ENCODE measurements around the gene AREG. TPM values are rescaled to one million over a fixed set of nuclear protein-coding genes. Genes with fewer than 3 reads are reported as not detected.

Gene AREG
- total and polyA plus RNA-seq, 2 of the 13 experiments (the other 11 are each of a cell fraction or from before 2014, with no cell fraction given): 6.2 to 7.1 TPM

DNA sequence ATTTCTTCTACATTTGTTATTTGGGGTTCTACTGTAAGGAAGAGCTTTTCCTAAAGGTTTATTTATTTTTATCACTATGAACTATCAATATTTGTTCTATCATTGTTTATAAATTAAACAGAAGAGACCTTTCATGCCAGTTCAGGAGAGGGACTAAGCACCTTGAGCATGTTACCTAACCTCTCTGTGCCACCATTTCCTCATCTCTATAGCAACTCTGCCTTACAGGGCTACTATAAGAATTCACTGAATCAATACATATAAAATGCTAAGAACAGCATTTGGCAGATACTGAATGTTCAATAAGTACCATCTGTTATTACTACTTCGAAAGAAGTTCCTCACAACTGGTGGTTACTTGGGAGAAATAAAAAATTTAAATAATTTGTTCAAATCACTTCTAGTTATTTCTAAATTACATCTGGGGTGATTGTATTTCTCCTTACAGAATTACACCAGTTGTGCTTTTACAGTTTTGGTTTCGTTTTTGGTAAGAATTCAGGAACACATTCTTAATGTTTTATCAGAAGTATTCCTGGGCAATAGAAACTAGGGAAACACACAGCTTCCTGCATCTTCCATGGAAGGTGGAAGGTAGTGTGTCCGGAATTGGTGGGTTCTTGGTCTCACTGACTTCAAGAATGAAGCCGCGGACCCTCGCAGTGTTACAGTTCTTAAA lies 47.0 kb upstream of the AREG start:
- Histone ChIP-seq H4K20me1 (ENCODE audit: insufficient read depth, low read length) (no peaks in the 10 kb centered on the region), H3K4me1 (ENCODE audit: insufficient read depth, low read length) (no peaks in the 10 kb centered on the region), H2AFZ (ENCODE audit: low read length) (no peak overlapping the region), H3K36me3 (replicated peaks in 1 of 2; ENCODE audit: control insufficient read depth in 1 of 2, insufficient read depth in 2 of 2, low read length in 2 of 2) (no peaks in the 10 kb centered on the region), H3K27me3 (ENCODE audit: control insufficient read depth in 1 of 2, insufficient read depth in 2 of 2, low read length in 2 of 2) (no peaks in the 10 kb centered on the region), H3K79me2 (ENCODE audit: insufficient read depth, low read length) (no peaks in the 10 kb centered on the region), H3K4me3 (replicated peaks in 1 of 3; ENCODE audit: insufficient read depth in 1 of 3, low read depth in 2 of 3, low read length in 3 of 3) (no peak overlapping the region), H3K27ac (ENCODE audit: extremely low read length, insufficient read depth, low read length) (no peak overlapping the region), H3K9me3 (ENCODE audit: low read length) (no peaks in the 10 kb centered on the region), H3K4me2 (ENCODE audit: low read depth, low read length) (no peak overlapping the region), H3K9ac (ENCODE audit: insufficient read depth, low read depth, low read length) (no peak overlapping the region)
- 57% methylated on average over 6 of the region's 6 CpGs for WGBS (ENCODE audit: low lambda C conversion rate)
- ChIA-PET CTCF (ENCODE audit: low intra/inter-chr PET ratio, low total read pairs) (no interaction called here), POLR2A (no interaction called here)
- intact Hi-C loops (cut with micrococcal nuclease; ENCODE audit: unreplicated experiment) (no loop called here), in situ Hi-C loops (cut with HindIII; ENCODE audit: extremely low pct_ligation_motif_present, low pct_unique_long_range_greater_than_20kb) (no loop called here)
- no peak for ATAC-seq
- TF ChIP-seq CBX5 (CRISPR knock-in tag; IDR thresholded peaks at IDR 0.05; ENCODE audit: borderline replicate concordance) (no peak), MXI1 (IDR thresholded peaks at IDR 0.05; ENCODE audit: borderline replicate concordance, low read depth, low read length) (no peak), TBX3 (IDR thresholded peaks at IDR 0.05; ENCODE audit: borderline replicate concordance) (no peak), RBM22 (optimal IDR thresholded peaks at IDR 0.05; ENCODE audit: low read length) (no peak), NFKBIZ (CRISPR knock-in tag; IDR thresholded peaks at IDR 0.05) (no peak), POGZ (CRISPR knock-in tag; IDR thresholded peaks at IDR 0.05) (no peak), NBN (conservative IDR thresholded peaks at IDR 0.05) (no peak), RFX1 (IDR thresholded peaks at IDR 0.05) (no peak), ZNF616 (CRISPR knock-in tag; IDR thresholded peaks at IDR 0.05; ENCODE audit: low read depth) (no peak), SALL2 (CRISPR knock-in tag; IDR thresholded peaks at IDR 0.05) (no peak), REPIN1 (CRISPR knock-in tag; IDR thresholded peaks at IDR 0.05; ENCODE audit: borderline replicate concordance, low read depth) (no peak), CHCHD3 (CRISPR knock-in tag; IDR thresholded peaks at IDR 0.05) (no peak)
- TF ChIP-seq, protein P1, sequence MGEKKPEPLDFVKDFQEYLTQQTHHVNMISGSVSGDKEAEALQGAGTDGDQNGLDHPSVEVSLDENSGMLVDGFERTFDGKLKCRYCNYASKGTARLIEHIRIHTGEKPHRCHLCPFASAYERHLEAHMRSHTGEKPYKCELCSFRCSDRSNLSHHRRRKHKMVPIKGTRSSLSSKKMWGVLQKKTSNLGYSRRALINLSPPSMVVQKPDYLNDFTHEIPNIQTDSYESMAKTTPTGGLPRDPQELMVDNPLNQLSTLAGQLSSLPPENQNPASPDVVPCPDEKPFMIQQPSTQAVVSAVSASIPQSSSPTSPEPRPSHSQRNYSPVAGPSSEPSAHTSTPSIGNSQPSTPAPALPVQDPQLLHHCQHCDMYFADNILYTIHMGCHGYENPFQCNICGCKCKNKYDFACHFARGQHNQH (CRISPR knock-in tag; IDR thresholded peaks at IDR 0.05): no peak
- TF ChIP-seq, protein P2, sequence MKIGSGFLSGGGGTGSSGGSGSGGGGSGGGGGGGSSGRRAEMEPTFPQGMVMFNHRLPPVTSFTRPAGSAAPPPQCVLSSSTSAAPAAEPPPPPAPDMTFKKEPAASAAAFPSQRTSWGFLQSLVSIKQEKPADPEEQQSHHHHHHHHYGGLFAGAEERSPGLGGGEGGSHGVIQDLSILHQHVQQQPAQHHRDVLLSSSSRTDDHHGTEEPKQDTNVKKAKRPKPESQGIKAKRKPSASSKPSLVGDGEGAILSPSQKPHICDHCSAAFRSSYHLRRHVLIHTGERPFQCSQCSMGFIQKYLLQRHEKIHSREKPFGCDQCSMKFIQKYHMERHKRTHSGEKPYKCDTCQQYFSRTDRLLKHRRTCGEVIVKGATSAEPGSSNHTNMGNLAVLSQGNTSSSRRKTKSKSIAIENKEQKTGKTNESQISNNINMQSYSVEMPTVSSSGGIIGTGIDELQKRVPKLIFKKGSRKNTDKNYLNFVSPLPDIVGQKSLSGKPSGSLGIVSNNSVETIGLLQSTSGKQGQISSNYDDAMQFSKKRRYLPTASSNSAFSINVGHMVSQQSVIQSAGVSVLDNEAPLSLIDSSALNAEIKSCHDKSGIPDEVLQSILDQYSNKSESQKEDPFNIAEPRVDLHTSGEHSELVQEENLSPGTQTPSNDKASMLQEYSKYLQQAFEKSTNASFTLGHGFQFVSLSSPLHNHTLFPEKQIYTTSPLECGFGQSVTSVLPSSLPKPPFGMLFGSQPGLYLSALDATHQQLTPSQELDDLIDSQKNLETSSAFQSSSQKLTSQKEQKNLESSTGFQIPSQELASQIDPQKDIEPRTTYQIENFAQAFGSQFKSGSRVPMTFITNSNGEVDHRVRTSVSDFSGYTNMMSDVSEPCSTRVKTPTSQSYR (CRISPR knock-in tag; IDR thresholded peaks at IDR 0.05; ENCODE audit: borderline replicate concordance): no peak
- TF ChIP-seq, protein P3, sequence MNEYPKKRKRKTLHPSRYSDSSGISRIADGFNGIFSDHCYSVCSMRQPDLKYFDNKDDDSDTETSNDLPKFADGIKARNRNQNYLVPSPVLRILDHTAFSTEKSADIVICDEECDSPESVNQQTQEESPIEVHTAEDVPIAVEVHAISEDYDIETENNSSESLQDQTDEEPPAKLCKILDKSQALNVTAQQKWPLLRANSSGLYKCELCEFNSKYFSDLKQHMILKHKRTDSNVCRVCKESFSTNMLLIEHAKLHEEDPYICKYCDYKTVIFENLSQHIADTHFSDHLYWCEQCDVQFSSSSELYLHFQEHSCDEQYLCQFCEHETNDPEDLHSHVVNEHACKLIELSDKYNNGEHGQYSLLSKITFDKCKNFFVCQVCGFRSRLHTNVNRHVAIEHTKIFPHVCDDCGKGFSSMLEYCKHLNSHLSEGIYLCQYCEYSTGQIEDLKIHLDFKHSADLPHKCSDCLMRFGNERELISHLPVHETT (CRISPR knock-in tag; conservative IDR thresholded peaks at IDR 0.05): no peak
- no peak for FAIRE-seq
- BruUV-seq (replicated peaks): no TSS peak
- no peak for DNase-seq (ENCODE audit: low spot score)

All from HepG2 (cell line).